H9 (cell line): Measurements from ENCODE around the gene ZBTB20. TPM values are rescaled to one million over a fixed set of nuclear protein-coding genes. Genes with fewer than 3 reads are reported as not detected.

ENCODE experiments used
- DNase-seq: peaks from one replicate; pipeline ENCODE4 v3.0.0-alpha.2; 2017
- H2AFZ ChIP-seq: one replicate; pipeline ENCODE4 v1.6.1; 2013; ENCODE audit warnings: mild to moderate bottlenecking, low read length, control low read depth, moderate library complexity
- H2AK5ac ChIP-seq: 2 replicates; pipeline ENCODE4 v1.6.1; 2013; ENCODE audit warnings: low read length, control low read depth, mixed read lengths; ENCODE audit not compliant: insufficient read length
- H2BK120ac ChIP-seq: one replicate; pipeline ENCODE4 v1.6.1; 2013; ENCODE audit warnings: low read depth, mild to moderate bottlenecking, low read length, control low read depth, inconsistent platforms; ENCODE audit not compliant: poor library complexity, severe bottlenecking
- H2BK12ac ChIP-seq: 2 replicates; pipeline ENCODE4 v1.6.1; 2013; ENCODE audit warnings: low read length, control low read depth, mixed read lengths, low read depth; ENCODE audit not compliant: insufficient read length
- H2BK15ac ChIP-seq: 2 replicates; pipeline ENCODE4 v1.6.1; 2013; ENCODE audit warnings: low read depth, low read length, control low read depth
- H2BK20ac ChIP-seq: one replicate; pipeline ENCODE4 v1.6.1; 2013; ENCODE audit warnings: low read depth, mild to moderate bottlenecking, low read length, control low read depth, inconsistent platforms; ENCODE audit not compliant: poor library complexity, severe bottlenecking
- H2BK5ac ChIP-seq: 2 replicates; pipeline ENCODE4 v1.6.1; 2013; ENCODE audit warnings: low read length, control low read depth, mixed read lengths; ENCODE audit not compliant: insufficient read length
- H3K14ac ChIP-seq: 2 replicates; pipeline ENCODE4 v1.6.1; 2013; ENCODE audit warnings: low read length, control low read depth; ENCODE audit not compliant: insufficient read depth
- H3K18ac ChIP-seq: 2 replicates; pipeline ENCODE4 v1.6.1; 2013; ENCODE audit warnings: low read depth, mild to moderate bottlenecking, mixed read lengths, low read length, control low read depth; ENCODE audit not compliant: insufficient read length
- H3K23ac ChIP-seq: 2 replicates; pipeline ENCODE4 v1.6.1; 2013; ENCODE audit warnings: low read length, control low read depth, mixed read lengths, low read depth; ENCODE audit not compliant: insufficient read length
- H3K23me2 ChIP-seq: 2 replicates; pipeline ENCODE4 v1.6.1; 2013; ENCODE audit warnings: low read depth, mild to moderate bottlenecking, mixed read lengths, low read length, control low read depth; ENCODE audit not compliant: insufficient read length, poor library complexity, severe bottlenecking
- H3K27ac ChIP-seq: 2 replicates; pipeline ENCODE4 v1.5.1; 2013; ENCODE audit warnings: low read length, control low read depth, mixed read lengths, low read depth; ENCODE audit not compliant: insufficient read length
- H3K27me3 ChIP-seq: 2 replicates; pipeline ENCODE4 v1.6.1; 2013; ENCODE audit warnings: low read length, control low read depth, inconsistent platforms; ENCODE audit not compliant: insufficient read depth
- H3K4ac ChIP-seq: 2 replicates; pipeline ENCODE4 v1.6.1; 2013; ENCODE audit warnings: low read depth, mild to moderate bottlenecking, control low read depth, inconsistent platforms, low read length, moderate library complexity
- H3K4me1 ChIP-seq: 2 replicates; pipeline ENCODE4 v1.6.1; 2013; ENCODE audit warnings: low read length, control low read depth, inconsistent platforms; ENCODE audit not compliant: insufficient read depth
- H3K4me2 ChIP-seq: 2 replicates; pipeline ENCODE4 v1.6.1; 2013; ENCODE audit warnings: low read length, control low read depth, mixed read lengths; ENCODE audit not compliant: insufficient read length, insufficient read depth
- H3K56ac ChIP-seq: 2 replicates; pipeline ENCODE4 v1.6.1; 2013; ENCODE audit warnings: low read depth, mild to moderate bottlenecking, mixed read lengths, low read length, control low read depth; ENCODE audit not compliant: insufficient read length
- H3K79me1 ChIP-seq: 2 replicates; pipeline ENCODE4 v1.6.1; 2013; ENCODE audit warnings: low read depth, mild to moderate bottlenecking, moderate library complexity, low read length, control low read depth, inconsistent platforms; ENCODE audit not compliant: insufficient read depth, poor library complexity, severe bottlenecking
- H3K79me2 ChIP-seq: 2 replicates; pipeline ENCODE4 v1.6.1; 2013; ENCODE audit warnings: low read length, control low read depth, inconsistent platforms; ENCODE audit not compliant: insufficient read depth
- H3K9ac ChIP-seq: 2 replicates; pipeline ENCODE4 v1.6.1; 2013; ENCODE audit warnings: low read length, control low read depth, mixed read lengths; ENCODE audit not compliant: insufficient read length; ENCODE audit errors: extremely low read depth
- H3K9me3 ChIP-seq: one replicate; pipeline ENCODE4 v1.6.1; 2013; ENCODE audit warnings: low read depth, low read length, inconsistent platforms; ENCODE audit not compliant: control insufficient read depth
- H3T11ph ChIP-seq: one replicate; pipeline ENCODE4 v1.6.1; 2013; ENCODE audit warnings: mild to moderate bottlenecking, low read length, control low read depth, inconsistent platforms
- H4K20me1 ChIP-seq: one replicate; pipeline ENCODE4 v1.6.1; 2013; ENCODE audit not compliant: control insufficient read depth, insufficient read length, insufficient read depth
- H4K5ac ChIP-seq: 2 replicates; pipeline ENCODE4 v1.6.1; 2013; ENCODE audit warnings: low read depth, mild to moderate bottlenecking, mixed read lengths, low read length, control low read depth; ENCODE audit not compliant: insufficient read length
- H4K8ac ChIP-seq: replicated peaks from 2 replicates; pipeline ENCODE4 v1.6.1; 2013; ENCODE audit warnings: low read length, control low read depth, mixed read lengths, low read depth; ENCODE audit not compliant: insufficient read length
- H4K91ac ChIP-seq: 2 replicates; pipeline ENCODE4 v1.6.1; 2013; ENCODE audit warnings: low read depth, mild to moderate bottlenecking, moderate library complexity, mixed read lengths, low read length, control low read depth; ENCODE audit not compliant: insufficient read length
- H3K27ac Mint-ChIP-seq, 3 experiments: 2 replicates in 2 of 3; 3 replicates in 1 of 3; pipeline ENCODE4 v1.8.0; 2020 to 2021; ENCODE audit warnings: mixed read lengths in 3 of 3, mild to moderate bottlenecking in 1 of 3, moderate library complexity in 1 of 3
- H3K27me3 Mint-ChIP-seq: 2 replicates; pipeline ENCODE4 v1.8.0; 2021; ENCODE audit warnings: low read depth, mild to moderate bottlenecking, moderate library complexity, mixed read lengths
- H3K36me3 Mint-ChIP-seq, 3 experiments: 2 replicates in 2 of 3; 3 replicates in 1 of 3; pipeline ENCODE4 v1.8.0; 2020 to 2021; ENCODE audit warnings: low read depth in 3 of 3, mixed read lengths in 3 of 3; ENCODE audit not compliant: insufficient read depth in 1 of 3
- H3K4me1 Mint-ChIP-seq, 2 experiments: 2 replicates each; pipeline ENCODE4 v1.8.0; 2020; ENCODE audit warnings: mixed read lengths in 2 of 2
- H3K4me3 Mint-ChIP-seq, 2 experiments: 2 replicates in 1 of 2; 3 replicates in 1 of 2; pipeline ENCODE4 v1.8.0; 2020 to 2021; ENCODE audit warnings: mild to moderate bottlenecking in 2 of 2, mixed read lengths in 2 of 2, moderate library complexity in 1 of 2
- H3K9me3 Mint-ChIP-seq, 2 experiments: 2 replicates in 1 of 2; 3 replicates in 1 of 2; pipeline ENCODE4 v1.8.0; 2020; ENCODE audit warnings: mild to moderate bottlenecking in 2 of 2, mixed read lengths in 2 of 2, moderate library complexity in 1 of 2
- CTCF ChIP-seq: fragments of 200-600 bp; sonication (generic); conservative IDR thresholded peaks from 3 replicates; pipeline ENCODE4 v1.8.0; 2021; ENCODE audit warnings: antibody characterized with exemption, mild to moderate bottlenecking
- WGBS: extraction: QIAGEN DNeasy Blood & Tissue Kit; methylation state at CpG from one replicate; pipeline ENCODE4 v1.1.7; 2013; ENCODE audit warnings: missing lambda C conversion rate, low lambda C conversion rate, mixed read lengths; ENCODE audit not compliant: insufficient read length; ENCODE audit errors: extremely low coverage; 5-methylcytosine and 5-hydroxymethylcytosine counted together
- total RNA-seq: library from RNA; stranded (reverse); gene quantifications from 2 replicates; pipeline ENCODE4 v1.2.1, GENCODE V29; 2021

ZBTB20 gene
- total RNA-seq, 1 experiment from 2014 or later, result 0.70 TPM

- Histone ChIP-seq H3K56ac (no peak overlapping the region), H3K9ac (no peak overlapping the region), H3K23me2 (no peaks in the 10 kb centered on the region), H3T11ph (no peak overlapping the region), H3K23ac (no peak overlapping the region), H2BK15ac (no peak overlapping the region), H2BK5ac (no peak overlapping the region), H2BK12ac (no peak overlapping the region), H3K4me2 (no peak overlapping the region), H2AK5ac (no peak overlapping the region), H3K9me3 (no peaks in the 10 kb centered on the region), H4K5ac (no peak overlapping the region), H3K18ac (no peak overlapping the region), H2AFZ (no peak overlapping the region), H3K4me1 (peaks cover 3% of the 10 kb centered on the region), H2BK20ac (no peak overlapping the region), H3K79me1 (no peaks in the 10 kb centered on the region), H3K27me3 (no peaks in the 10 kb centered on the region; the same call in 1 of the 2 replicates), H4K91ac (no peak overlapping the region), H3K14ac (no peak overlapping the region), H4K20me1 (no peaks in the 10 kb centered on the region), H4K8ac (no peak overlapping the region), H3K79me2 (no peaks in the 10 kb centered on the region), H3K27ac (no peak overlapping the region), H2BK120ac (no peak overlapping the region), H3K4ac (no peak overlapping the region)
- Mint-ChIP-seq H3K36me3 (peaks cover 0 to 6% (median 0%) of the 10 kb centered on the region in 3 experiments; a peak in 2 of 7 replicates), H3K4me1 (peaks cover 22 to 28% of the 10 kb centered on the region in 2 experiments), H3K9me3 (peaks cover 0 to 4% of the 10 kb centered on the region in 2 experiments; a peak in 1 of 5 replicates), H3K27me3 (no peaks in the 10 kb centered on the region; the same call in 1 of the 2 replicates), H3K27ac (no peak overlapping the region), H3K4me3 (no peak overlapping the region)
- no peak for TF ChIP-seq CTCF
- no CpG with 5 or more reads among the region's 3 CpGs for WGBS
- no peak for DNase-seq
These were observed 242.5 kb downstream of the ZBTB20 start for GRCh38 chr3:114904633-114905032.
